Glomerular visceral epithelial cell (primary cell): ENCODE measurements around the gene TAS1R2.
A peak's percentile ranks its signal among the peaks of the same experiment; 100 is the strongest.
"Not testable (repeated sequence)": the region's sequence is repeated elsewhere in the genome, so short reads cannot be mapped to it uniquely, and the experiment has no call there.

Experiments used
- DNase-seq: peaks from one replicate; pipeline ENCODE4 v3.0.0-alpha.2; 2016; ENCODE audit errors: extremely low spot score

TAS1R2 gene

GRCh38 chr1:18859560-18859959, at the start of gene TAS1R2:
TSS of gene TAS1R2 (minus strand) at chr1:18859660. CDS start at chr1:18859660, 0 bp downstream.
- no peak for DNase-seq

GRCh38 chr1:18907917-18908845, 48.7 kb upstream of the TAS1R2 start:
- no peak for DNase-seq

- DNase-seq = peak; percentile 69
Observed at GRCh38 chr1:18907021-18907916, 47.8 kb upstream of the TAS1R2 start.

GRCh38 chr1:18903291-18903756, 43.9 kb upstream of the TAS1R2 start:
- no peak for DNase-seq

- DNase-seq = peak; percentile 98
Observed at GRCh38 chr1:18902523-18903290, 43.2 kb upstream of the TAS1R2 start, which contains the start of gene ALDH4A1. TSS of gene ALDH4A1 (minus strand) at chr1:18902555. CDS start at chr1:18902523, 32 bp downstream.

GRCh38 chr1:18901952-18902522, 42.6 kb upstream of the TAS1R2 start:
- no peak for DNase-seq

GRCh38 chr1:18901147-18901951, 41.9 kb upstream of the TAS1R2 start:
- no peak for DNase-seq

- DNase-seq = no peak
Observed at GRCh38 chr1:18900303-18900841, 40.9 kb upstream of the TAS1R2 start.

GRCh38 chr1:18899363-18900049, 40.0 kb upstream of the TAS1R2 start:
- no peak for DNase-seq

GRCh38 chr1:18898567-18898966, 39.1 kb upstream of the TAS1R2 start:
- DNase-seq = no peak

GRCh38 chr1:18895317-18895716, 35.9 kb upstream of the TAS1R2 start:
- DNase-seq = no peak

- no peak for DNase-seq
Observed at GRCh38 chr1:18893120-18893519, 33.7 kb upstream of the TAS1R2 start.

- not testable (repeated sequence) for DNase-seq
Observed at GRCh38 chr1:18891858-18892257, 32.4 kb upstream of the TAS1R2 start.

GRCh38 chr1:18891426-18891780, 31.9 kb upstream of the TAS1R2 start:
- DNase-seq = no peak

- DNase-seq = no peak
Observed at GRCh38 chr1:18890706-18891425, 31.4 kb upstream of the TAS1R2 start.

GRCh38 chr1:18886003-18886335, 26.5 kb upstream of the TAS1R2 start:
- peak; percentile 62 for DNase-seq

- no peak for DNase-seq
Observed at GRCh38 chr1:18885311-18886002, 26.0 kb upstream of the TAS1R2 start.

- DNase-seq = no peak
Observed at GRCh38 chr1:18884727-18885126, 25.3 kb upstream of the TAS1R2 start.

GRCh38 chr1:18884419-18884717, 24.9 kb upstream of the TAS1R2 start:
- DNase-seq = no peak
